ENCODE results near the gene PKIG.
A peak's percentile ranks its signal among the peaks of the same experiment; 100 is the strongest.
"Not testable (repeated sequence)": the region's sequence is repeated elsewhere in the genome, so short reads cannot be mapped to it uniquely, and the experiment has no call there.

PKIG gene

GRCh38 chr20:44585057-44585963 lies 2.9 kb downstream of the PKIG start:
- TF ChIP-seq, protein P1, sequence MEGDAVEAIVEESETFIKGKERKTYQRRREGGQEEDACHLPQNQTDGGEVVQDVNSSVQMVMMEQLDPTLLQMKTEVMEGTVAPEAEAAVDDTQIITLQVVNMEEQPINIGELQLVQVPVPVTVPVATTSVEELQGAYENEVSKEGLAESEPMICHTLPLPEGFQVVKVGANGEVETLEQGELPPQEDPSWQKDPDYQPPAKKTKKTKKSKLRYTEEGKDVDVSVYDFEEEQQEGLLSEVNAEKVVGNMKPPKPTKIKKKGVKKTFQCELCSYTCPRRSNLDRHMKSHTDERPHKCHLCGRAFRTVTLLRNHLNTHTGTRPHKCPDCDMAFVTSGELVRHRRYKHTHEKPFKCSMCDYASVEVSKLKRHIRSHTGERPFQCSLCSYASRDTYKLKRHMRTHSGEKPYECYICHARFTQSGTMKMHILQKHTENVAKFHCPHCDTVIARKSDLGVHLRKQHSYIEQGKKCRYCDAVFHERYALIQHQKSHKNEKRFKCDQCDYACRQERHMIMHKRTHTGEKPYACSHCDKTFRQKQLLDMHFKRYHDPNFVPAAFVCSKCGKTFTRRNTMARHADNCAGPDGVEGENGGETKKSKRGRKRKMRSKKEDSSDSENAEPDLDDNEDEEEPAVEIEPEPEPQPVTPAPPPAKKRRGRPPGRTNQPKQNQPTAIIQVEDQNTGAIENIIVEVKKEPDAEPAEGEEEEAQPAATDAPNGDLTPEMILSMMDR (IDR thresholded peaks at IDR 0.05; ENCODE audit: insufficient read depth, low read length, poor library complexity, severe bottlenecking): no peak
- no peak for TF ChIP-seq EZH2phosphoT487 (conservative IDR thresholded peaks at IDR 0.05; ENCODE audit: low read length)
- no peaks in the 10 kb centered on the region for H3K9me3 ChIP-seq (ENCODE audit: insufficient read depth, low read length)
- peaks cover 3% of the 10 kb centered on the region for H3K36me3 ChIP-seq (ENCODE audit: low read length)
- peaks cover 70% of the 10 kb centered on the region for H3F3A ChIP-seq (ENCODE audit: insufficient read depth)
- H3K4me2 ChIP-seq (ENCODE audit: low read depth, low read length, poor library complexity, severe bottlenecking): peak overlapping the region; percentile 74
- H3K9ac ChIP-seq (ENCODE audit: low read length): peak overlapping the region; percentile 57
- H2AFZ ChIP-seq (ENCODE audit: low read depth, low read length, severe bottlenecking): no peak overlapping the region
- H3K27ac ChIP-seq (ENCODE audit: low read depth, low read length): peak overlapping the region; percentile 97
- H3K79me2 ChIP-seq (ENCODE audit: insufficient read depth, low read length): peaks cover 34% of the 10 kb centered on the region; the same call in 1 of the 2 replicates
- H3K9me2 ChIP-seq (replicated peaks; ENCODE audit: insufficient read depth, low read length): no peaks in the 10 kb centered on the region
- H4K20me1 ChIP-seq (ENCODE audit: low read depth, low read length): no peaks in the 10 kb centered on the region
- H3K4me3 ChIP-seq (ENCODE audit: insufficient read depth, low read length, poor library complexity, severe bottlenecking): peak overlapping the region; percentile 52
- H3K27me3 ChIP-seq (ENCODE audit: low read length): no peaks in the 10 kb centered on the region

- Histone ChIP-seq H3K9me3 (ENCODE audit: insufficient read depth, low read length) (no peaks in the 10 kb centered on the region), H3K4me2 (ENCODE audit: low read depth, low read length, poor library complexity, severe bottlenecking) (peak overlapping the region; percentile 74), H4K20me1 (ENCODE audit: low read depth, low read length) (no peaks in the 10 kb centered on the region), H3K27ac (ENCODE audit: low read depth, low read length) (peak overlapping the region; percentile 97), H2AFZ (ENCODE audit: low read depth, low read length, severe bottlenecking) (no peak overlapping the region), H3K79me2 (ENCODE audit: insufficient read depth, low read length) (peaks cover 34% of the 10 kb centered on the region; the same call in 1 of the 2 replicates), H3K9ac (ENCODE audit: low read length) (peak overlapping the region; percentile 57), H3K27me3 (ENCODE audit: low read length) (no peaks in the 10 kb centered on the region), H3K36me3 (ENCODE audit: low read length) (peaks cover 3% of the 10 kb centered on the region), H3K4me3 (ENCODE audit: insufficient read depth, low read length, poor library complexity, severe bottlenecking) (peak overlapping the region; percentile 52), H3K9me2 (replicated peaks; ENCODE audit: insufficient read depth, low read length) (no peaks in the 10 kb centered on the region), H3F3A (ENCODE audit: insufficient read depth) (peaks cover 68% of the 10 kb centered on the region)
- TF ChIP-seq EZH2phosphoT487 (conservative IDR thresholded peaks at IDR 0.05; ENCODE audit: low read length): no peak
- TF ChIP-seq, protein P1 (IDR thresholded peaks at IDR 0.05; ENCODE audit: insufficient read depth, low read length, poor library complexity, severe bottlenecking): no peak
Measured at GRCh38 chr20:44586289-44586911, 4.0 kb downstream of the PKIG start.

GRCh38 chr20:44587035-44587980 lies 4.9 kb downstream of the PKIG start:
- Histone ChIP-seq H4K20me1 (ENCODE audit: low read depth, low read length) (no peaks in the 10 kb centered on the region), H3K9ac (ENCODE audit: low read length) (peak overlapping the region; percentile 57), H2AFZ (ENCODE audit: low read depth, low read length, severe bottlenecking) (no peak overlapping the region), H3K27me3 (ENCODE audit: low read length) (no peaks in the 10 kb centered on the region), H3K9me3 (ENCODE audit: insufficient read depth, low read length) (no peaks in the 10 kb centered on the region), H3K36me3 (ENCODE audit: low read length) (peaks cover 3% of the 10 kb centered on the region), H3K4me2 (ENCODE audit: low read depth, low read length, poor library complexity, severe bottlenecking) (peak overlapping the region; percentile 74), H3F3A (ENCODE audit: insufficient read depth) (peaks cover 70% of the 10 kb centered on the region), H3K27ac (ENCODE audit: low read depth, low read length) (peak overlapping the region; percentile 97), H3K9me2 (replicated peaks; ENCODE audit: insufficient read depth, low read length) (no peaks in the 10 kb centered on the region), H3K4me3 (ENCODE audit: insufficient read depth, low read length, poor library complexity, severe bottlenecking) (peak overlapping the region; percentile 36), H3K79me2 (ENCODE audit: insufficient read depth, low read length) (peaks cover 34% of the 10 kb centered on the region; the same call in 1 of the 2 replicates)
- TF ChIP-seq, protein P1 (IDR thresholded peaks at IDR 0.05; ENCODE audit: insufficient read depth, low read length, poor library complexity, severe bottlenecking): no peak
- TF ChIP-seq EZH2phosphoT487 (conservative IDR thresholded peaks at IDR 0.05; ENCODE audit: low read length): no peak

GRCh38 chr20:44588321-44588720 lies 5.9 kb downstream of the PKIG start:
- not testable (repeated sequence) for H3K9me3 ChIP-seq (ENCODE audit: insufficient read depth, low read length); H3K9me2 ChIP-seq (replicated peaks; ENCODE audit: insufficient read depth, low read length); H2AFZ ChIP-seq (ENCODE audit: low read depth, low read length, severe bottlenecking); H3K27me3 ChIP-seq (ENCODE audit: low read length); H3K36me3 ChIP-seq (ENCODE audit: low read length); H4K20me1 ChIP-seq (ENCODE audit: low read depth, low read length)
- Histone ChIP-seq H3K4me2 (ENCODE audit: low read depth, low read length, poor library complexity, severe bottlenecking) (peak overlapping the region; percentile 74), H3F3A (ENCODE audit: insufficient read depth) (peaks cover 64% of the 10 kb centered on the region), H3K9ac (ENCODE audit: low read length) (peak overlapping the region; percentile 57), H3K4me3 (ENCODE audit: insufficient read depth, low read length, poor library complexity, severe bottlenecking) (peak overlapping the region; percentile 36), H3K27ac (ENCODE audit: low read depth, low read length) (peak overlapping the region; percentile 97), H3K79me2 (ENCODE audit: insufficient read depth, low read length) (peaks cover 24% of the 10 kb centered on the region; the same call in 1 of the 2 replicates)
